Erythroblast (primary cell): ENCODE measurements around the gene SHB.

ENCODE experiments used
- GATA1 ChIP-seq: IDR thresholded peaks from 2 replicates; pipeline ENCODE4 v1.6.1; 2011; ENCODE audit warnings: low read depth, mild to moderate bottlenecking, control low read depth, low read length, moderate library complexity
- POLR2A ChIP-seq: IDR thresholded peaks from 2 replicates; pipeline ENCODE4 v1.6.1; 2011; ENCODE audit warnings: mild to moderate bottlenecking, low read length

- TF ChIP-seq POLR2A: no peak
- TF ChIP-seq GATA1: no peak
These were observed 11.4 kb downstream of the SHB start for GRCh38 chr9:38057416-38058195.
